ENCODE data around the gene MGAT4B. TPM values are rescaled to one million over a fixed set of nuclear protein-coding genes. Genes with fewer than 3 reads are reported as not detected.

Gene MGAT4B
- total RNA-seq, 2 experiments from 2014 or later: 57.7 to 59.9 TPM

GRCh38 chr5:179759581-179760551, 46.8 kb downstream of the MGAT4B start:
- no peak overlapping the region for H3K4me3 Mint-ChIP-seq
- no peaks in the 10 kb centered on the region for H3K9me3 Mint-ChIP-seq
- CTCF ChIA-PET: interaction anchor here (0.8 to 1.1 kb wide), 3 partner anchors 34 to 57 kb away, joined by 3 to 7 read pairs (median 3); partner anchors contain the start of gene LTC4S
- no peaks in the 10 kb centered on the region for H3K27me3 Mint-ChIP-seq (ENCODE audit: low read depth)
- H3K36me3 Mint-ChIP-seq (ENCODE audit: low read depth): no peaks in the 10 kb centered on the region
- H3K4me1 Mint-ChIP-seq (ENCODE audit: low read depth): peaks cover 60% of the 10 kb centered on the region
- peak; percentile 37 for DNase-seq
- intact Hi-C loops (cut with micrococcal nuclease): no loop called here
- H3K27ac Mint-ChIP-seq: peak overlapping the region; percentile 83

- Mint-ChIP-seq H3K4me3 (no peak overlapping the region), H3K27me3 (ENCODE audit: low read depth) (no peaks in the 10 kb centered on the region), H3K9me3 (no peaks in the 10 kb centered on the region), H3K36me3 (ENCODE audit: low read depth) (no peaks in the 10 kb centered on the region), H3K27ac (peak overlapping the region; percentile 83), H3K4me1 (ENCODE audit: low read depth) (peaks cover 67% of the 10 kb centered on the region)
- no peak for DNase-seq
- CTCF ChIA-PET: no interaction called here
- intact Hi-C loops (cut with micrococcal nuclease): no loop called here
These were observed 47.7 kb downstream of the MGAT4B start for GRCh38 chr5:179758955-179759354.

GRCh38 chr5:179755022-179755421, 51.6 kb downstream of the MGAT4B start:
- Mint-ChIP-seq H3K9me3 (no peaks in the 10 kb centered on the region), H3K4me3 (no peak overlapping the region), H3K27me3 (ENCODE audit: low read depth) (no peaks in the 10 kb centered on the region), H3K4me1 (ENCODE audit: low read depth) (peaks cover 50% of the 10 kb centered on the region), H3K36me3 (ENCODE audit: low read depth) (peaks cover 12% of the 10 kb centered on the region), H3K27ac (peak overlapping the region; percentile 9)
- intact Hi-C loops (cut with micrococcal nuclease): no loop called here
- DNase-seq: no peak
- CTCF ChIA-PET: interaction anchor here (0.6 to 2.6 kb wide), 5 partner anchors 8 to 51 kb away, joined by 3 to 9 read pairs (median 3); no protein-coding TSS in a partner anchor

GRCh38 chr5:179753971-179754370, 52.7 kb downstream of the MGAT4B start:
- Mint-ChIP-seq H3K4me3 (no peak overlapping the region), H3K27me3 (ENCODE audit: low read depth) (no peaks in the 10 kb centered on the region), H3K36me3 (ENCODE audit: low read depth) (peaks cover 13% of the 10 kb centered on the region), H3K4me1 (ENCODE audit: low read depth) (peaks cover 43% of the 10 kb centered on the region), H3K9me3 (no peaks in the 10 kb centered on the region), H3K27ac (no peak overlapping the region)
- no peak for DNase-seq
- intact Hi-C loops (cut with micrococcal nuclease): no loop called here
- CTCF ChIA-PET: interaction anchor here (0.6 to 2.6 kb wide), 2 partner anchors 9 to 339 kb away, joined by 3 to 9 read pairs; no protein-coding TSS in a partner anchor

- H3K9me3 Mint-ChIP-seq: no peaks in the 10 kb centered on the region
- H3K36me3 Mint-ChIP-seq (ENCODE audit: low read depth): peaks cover 17% of the 10 kb centered on the region
- H3K27ac Mint-ChIP-seq: no peak overlapping the region
- H3K4me3 Mint-ChIP-seq: no peak overlapping the region
- no peak for DNase-seq
- peaks cover 34% of the 10 kb centered on the region for H3K4me1 Mint-ChIP-seq (ENCODE audit: low read depth)
- intact Hi-C loops (cut with micrococcal nuclease): no loop called here
- CTCF ChIA-PET: interaction anchor here (0.6 to 1.6 kb wide), 4 partner anchors 12 to 59 kb away, joined by 3 to 5 read pairs (median 3); no protein-coding TSS in a partner anchor
- H3K27me3 Mint-ChIP-seq (ENCODE audit: low read depth): no peaks in the 10 kb centered on the region
These were observed 56.7 kb downstream of the MGAT4B start for GRCh38 chr5:179749857-179750508.

GRCh38 chr5:179747811-179748210, 58.9 kb downstream of the MGAT4B start:
- H3K9me3 Mint-ChIP-seq: no peaks in the 10 kb centered on the region
- H3K36me3 Mint-ChIP-seq (ENCODE audit: low read depth): peaks cover 12% of the 10 kb centered on the region
- no peaks in the 10 kb centered on the region for H3K27me3 Mint-ChIP-seq (ENCODE audit: low read depth)
- DNase-seq: no peak
- peaks cover 16% of the 10 kb centered on the region for H3K4me1 Mint-ChIP-seq (ENCODE audit: low read depth)
- CTCF ChIA-PET: no interaction called here
- intact Hi-C loops (cut with micrococcal nuclease): no loop called here
- no peak overlapping the region for H3K27ac Mint-ChIP-seq
- H3K4me3 Mint-ChIP-seq: no peak overlapping the region

Small RNA genes lying within 50 kb of the gene (microRNA-seq; reads per million reads assigned to microRNA genes)
- 4.9 reads per million for gene MIR1229 (ENCODE audit: borderline microRNAs expressed, borderline replicate concordance)

Other genes starting within 250 kb of the MGAT4B start
- 100 to 1,000 TPM; 708 to 713 TPM for gene HNRNPH1, start 183.2 kb downstream of the MGAT4B start, total RNA-seq
- not detected for gene CBY3, start 125.8 kb downstream of the MGAT4B start, total RNA-seq
- 100 to 1,000 TPM; 398 to 455 TPM for gene CANX, start 107.9 kb downstream of the MGAT4B start, total RNA-seq
- 10 to 100 TPM; 20.7 TPM for gene MAML1, start 74.0 kb downstream of the MGAT4B start, total RNA-seq
- gene LTC4S, start 12.9 kb downstream of the MGAT4B start, total RNA-seq: under 1 TPM in 1 of 2 experiments, not detected in 1; 0.79 TPM
- 100 to 1,000 TPM; 109 to 114 TPM for gene SQSTM1, start 14.0 kb upstream of the MGAT4B start, total RNA-seq
- gene MRNIP, start 52.0 kb upstream of the MGAT4B start, total RNA-seq: 10 to 100 TPM; 16.2 to 16.3 TPM
- 10 to 100 TPM; 40.2 to 40.4 TPM for gene TBC1D9B, start 101.0 kb upstream of the MGAT4B start, total RNA-seq